ENCODE data around the gene KIFC1. TPM values are rescaled to one million over a fixed set of nuclear protein-coding genes. Genes with fewer than 3 reads are reported as not detected.

KIFC1 gene
- total RNA-seq, 4 donors from 2014 or later, result 0.13 to 4.3 (median 0.91) TPM

GRCh38 chr6:33443619-33444504 lies 52.2 kb downstream of the KIFC1 start:
- no peak for DNase-seq
- intact Hi-C loops (cut with DNase I), result no loop called here

GRCh38 chr6:33445119-33445603 lies 53.5 kb downstream of the KIFC1 start:
- H3K4me1 ChIP-seq, result no peaks in the 10 kb centered on the region
- H3K36me3 ChIP-seq, result peaks cover 4 to 5% of the 10 kb centered on the region in 2 donors
- TF ChIP-seq POLR2A (IDR thresholded peaks at IDR 0.05), result no peak
- no peak for TF ChIP-seq CTCF (IDR thresholded peaks at IDR 0.05)
- intact Hi-C loops (cut with DNase I), result no loop called here
- no peak overlapping the region for H3K27ac ChIP-seq
- no peak for DNase-seq
- 81 to 88% methylated on average over 3 of the region's 3 CpGs for WGBS, 2 donors
- H3K27me3 ChIP-seq, result no peaks in the 10 kb centered on the region
- H3K9me3 ChIP-seq, result no peaks in the 10 kb centered on the region
- no peak overlapping the region for H3K4me3 ChIP-seq (replicated peaks in 1 of 3)

More at GRCh38 chr6:33443619-33444504, 52.2 kb downstream of the KIFC1 start:
- Histone ChIP-seq H3K4me1 (no peaks in the 10 kb centered on the region), H3K27me3 (no peaks in the 10 kb centered on the region), H3K4me3 (replicated peaks in 1 of 3) (no peak overlapping the region), H3K9me3 (no peaks in the 10 kb centered on the region), H3K36me3 (peaks cover 4 to 5% of the 10 kb centered on the region in 2 donors), H3K27ac (no peak overlapping the region)
- no peak for TF ChIP-seq CTCF (IDR thresholded peaks at IDR 0.05)
- TF ChIP-seq POLR2A (IDR thresholded peaks at IDR 0.05), result no peak
- WGBS, 2 donors, result 93 to 98% methylated on average over 11 to 15 of the region's 18 CpGs

GRCh38 chr6:33446356-33446755 lies 54.7 kb downstream of the KIFC1 start:
- intact Hi-C loops (cut with DNase I), result no loop called here
- DNase-seq, result no peak
- 91 to 94% methylated on average over 10 of the region's 10 CpGs for WGBS, 2 donors
- H3K27ac ChIP-seq, result no peak overlapping the region
- H3K4me3 ChIP-seq (replicated peaks in 1 of 3), result no peak overlapping the region
- peaks cover 4 to 5% of the 10 kb centered on the region in 2 donors for H3K36me3 ChIP-seq
- no peaks in the 10 kb centered on the region for H3K9me3 ChIP-seq
- H3K4me1 ChIP-seq, result no peaks in the 10 kb centered on the region
- no peak for TF ChIP-seq CTCF (IDR thresholded peaks at IDR 0.05)
- TF ChIP-seq POLR2A (IDR thresholded peaks at IDR 0.05), result no peak
- H3K27me3 ChIP-seq, result no peaks in the 10 kb centered on the region

GRCh38 chr6:33450434-33450833 lies 58.8 kb downstream of the KIFC1 start:
- 72 to 79% methylated on average over 3 of the region's 3 CpGs for WGBS, 2 donors
- H3K27ac ChIP-seq, result no peak overlapping the region
- intact Hi-C loops (cut with DNase I), result no loop called here
- peaks cover 0 to 15% of the 10 kb centered on the region in 2 donors for H3K4me1 ChIP-seq
- H3K36me3 ChIP-seq, result no peaks in the 10 kb centered on the region
- H3K4me3 ChIP-seq (replicated peaks in 1 of 3), result no peak overlapping the region
- no peak for DNase-seq
- H3K27me3 ChIP-seq, result no peaks in the 10 kb centered on the region
- TF ChIP-seq POLR2A (IDR thresholded peaks at IDR 0.05) (no peak), CTCF (IDR thresholded peaks at IDR 0.05) (no peak)
- no peaks in the 10 kb centered on the region for H3K9me3 ChIP-seq

- intact Hi-C loops (cut with DNase I), result no loop called here
- Histone ChIP-seq H3K27me3 (no peaks in the 10 kb centered on the region), H3K4me1 (peaks cover 0 to 15% of the 10 kb centered on the region in 2 donors), H3K4me3 (replicated peaks in 1 of 3) (no peak overlapping the region), H3K36me3 (peaks cover 0 to 8% of the 10 kb centered on the region in 2 donors), H3K27ac (no peak overlapping the region), H3K9me3 (no peaks in the 10 kb centered on the region)
- DNase-seq, result no peak
- WGBS, 2 donors, result 88 to 95% methylated on average over 14 to 15 of the region's 15 CpGs
- no peak for TF ChIP-seq POLR2A (IDR thresholded peaks at IDR 0.05)
- no peak for TF ChIP-seq CTCF (IDR thresholded peaks at IDR 0.05)
Observed at GRCh38 chr6:33451606-33452005, 60.0 kb downstream of the KIFC1 start.

Data from thyroid gland (tissue), 4 donors.